K562 (cell line): Measurements from ENCODE around the gene ZFYVE26. TPM values are rescaled to one million over a fixed set of nuclear protein-coding genes. Genes with fewer than 3 reads are reported as not detected.
A peak's percentile ranks its signal among the peaks of the same experiment; 100 is the strongest.

Experiments
- ATAC-seq: fragments of 200-7000 bp; cut with Tn5 transposase; 3 replicates; pipeline ENCODE4 v1.9.1; 2020; ENCODE audit warnings: moderate library complexity
- BruUV-seq: library from RNA; stranded (reverse); fragments of 400-500 nt; replicated peaks from 2 replicates; lab custom pipeline; 2021; lab: Mats Ljungman, UMichigan
- CTCF ChIA-PET: fragments of 300-600 bp; formaldehyde crosslinking; extraction: SDS; loops from one replicate; lab custom pipeline; 2021; ENCODE audit warnings: low intra/inter-chr PET ratio; lab: Yijun Ruan, JAX
- POLR2A ChIA-PET: fragments of 300-600, 350-650 bp; sonication (Branson Sonifier 250); formaldehyde crosslinking; extraction: SDS; loops from one replicate; lab custom pipeline; 2021; ENCODE audit warnings: antibody characterized with exemption, inconsistent platforms; lab: Yijun Ruan, JAX
- DNase-seq, 4 experiments: peaks; one replicate each; pipeline versions ENCODE4 v3.0.0 to v3.0.0-alpha.2; 2011 to 2018; ENCODE audit warnings: low spot score in 3 of 4, mixed read lengths in 3 of 4; ENCODE audit errors: extremely low read depth in 1 of 4
- FAIRE-seq: peaks from 2 replicates; lab custom pipeline; 2011; peaks lifted over from hg19 to GRCh38; lab: Jason Lieb, UNC
- H2AFZ ChIP-seq: 2 replicates; pipeline ENCODE4 v1.6.0; 2011; ENCODE audit warnings: low read depth, low read length, control low read depth, inconsistent platforms
- H3K27ac ChIP-seq: fragments of 200-600 bp; 3 replicates; pipeline ENCODE4 v1.8.0; 2011; ENCODE audit warnings: low read depth, mild to moderate bottlenecking, control low read depth, inconsistent platforms, low read length, moderate library complexity, mixed read lengths; ENCODE audit errors: extremely low read depth
- H3K27me3 ChIP-seq, 2 experiments: fragments of 300-600 bp in 1 of 2; 2 replicates in 1 of 2; 3 replicates in 1 of 2; pipeline versions ENCODE4 v1.6.0 to v1.8.0; 2011; ENCODE audit warnings: inconsistent platforms in 2 of 2, low read length in 2 of 2, mild to moderate bottlenecking in 1 of 2, mixed read lengths in 1 of 2, moderate library complexity in 1 of 2; ENCODE audit not compliant: control insufficient read depth in 2 of 2, insufficient read depth in 2 of 2
- H3K36me3 ChIP-seq: fragments of 300-600 bp; 3 replicates; pipeline ENCODE4 v1.8.0; 2011; ENCODE audit warnings: mild to moderate bottlenecking, low read length, inconsistent platforms; ENCODE audit not compliant: control insufficient read depth, insufficient read depth
- H3K4me1 ChIP-seq, 2 experiments: fragments of 200-600 bp in 1 of 2; replicated peaks in 1 of 2; 2 replicates in 1 of 2; 3 replicates in 1 of 2; pipeline versions ENCODE4 v1.5.1 to v1.8.0; 2011; ENCODE audit warnings: inconsistent platforms in 2 of 2, low read length in 2 of 2, mild to moderate bottlenecking in 1 of 2, mixed read lengths in 1 of 2, moderate library complexity in 1 of 2; ENCODE audit not compliant: control insufficient read depth in 2 of 2, insufficient read depth in 2 of 2
- H3K4me2 ChIP-seq: 2 replicates; pipeline ENCODE4 v1.6.1; 2011; ENCODE audit warnings: low read length, control low read depth, inconsistent platforms, mixed read lengths; ENCODE audit not compliant: insufficient read depth
- H3K4me3 ChIP-seq: fragments of 200-600 bp; sonication (generic), shearing (Covaris generic); 2 replicates; pipeline ENCODE4 v1.5.1; 2016; ENCODE audit warnings: control low read depth, inconsistent platforms
- H3K79me2 ChIP-seq: fragments of 200-600 bp; 3 replicates; pipeline ENCODE4 v1.8.0; 2011; ENCODE audit warnings: low read length, inconsistent platforms; ENCODE audit not compliant: control insufficient read depth, insufficient read depth
- H3K9ac ChIP-seq, 2 experiments: 2 replicates each; pipeline versions ENCODE4 v1.6.0 to v1.6.1; 2011; ENCODE audit warnings: low read depth in 2 of 2, low read length in 2 of 2, control low read depth in 1 of 2, inconsistent platforms in 1 of 2, mild to moderate bottlenecking in 1 of 2, mixed read lengths in 1 of 2; ENCODE audit not compliant: insufficient read depth in 1 of 2
- H3K9me1 ChIP-seq: one replicate; pipeline ENCODE4 v1.6.0; 2011; ENCODE audit warnings: inconsistent platforms, mild to moderate bottlenecking, low read length, moderate library complexity; ENCODE audit not compliant: control insufficient read depth, insufficient read depth
- H3K9me3 ChIP-seq: replicated peaks from 2 replicates; pipeline ENCODE4 v1.5.1; 2011; ENCODE audit warnings: low read depth, low read length, inconsistent platforms; ENCODE audit not compliant: control insufficient read depth, insufficient read depth
- H4K20me1 ChIP-seq: replicated peaks from 2 replicates; pipeline ENCODE4 v1.6.1; 2011; ENCODE audit warnings: low read length, inconsistent platforms, mixed read lengths; ENCODE audit not compliant: control insufficient read depth, insufficient read depth
- CTCF ChIP-seq, 3 experiments: IDR thresholded peaks in 2 of 3; conservative IDR thresholded peaks in 1 of 3; 2 replicates each; pipeline ENCODE4 v1.5.1; 2011 to 2012; ENCODE audit warnings: low read length in 3 of 3, mild to moderate bottlenecking in 3 of 3, control low read depth in 2 of 3, improper control_type of control experiment in 1 of 3, inconsistent platforms in 1 of 3, low read depth in 1 of 3, mixed read lengths in 1 of 3, moderate library complexity in 1 of 3; ENCODE audit not compliant: insufficient read depth in 2 of 3
- NR2C1 ChIP-seq, 2 experiments: fragments of 450-650 bp; IDR thresholded peaks; 2 replicates each; pipeline ENCODE4 v1.6.1; 2017; ENCODE audit warnings: mild to moderate bottlenecking in 2 of 2, antibody characterized with exemption in 1 of 2, inconsistent platforms in 1 of 2, missing compliant biosample characterization in 1 of 2, missing genetic modification characterization in 1 of 2
- PML ChIP-seq: IDR thresholded peaks from 2 replicates; pipeline ENCODE4 v1.6.1; 2012; ENCODE audit warnings: low read length, inconsistent platforms
- TCF15 ChIP-seq: fragments of 250-450 bp; sonication (Bioruptor Pico); IDR thresholded peaks from 2 replicates; pipeline ENCODE4 v1.8.0; 2022; ENCODE audit warnings: moderate library complexity, mild to moderate bottlenecking, inconsistent platforms
- TEAD2 ChIP-seq: fragments of 450-650 bp; IDR thresholded peaks from 2 replicates; pipeline ENCODE4 v1.6.1; 2016; ENCODE audit warnings: missing genetic modification characterization, control low read depth, missing compliant biosample characterization
- THRA ChIP-seq: fragments of 450-650 bp; IDR thresholded peaks from 2 replicates; pipeline ENCODE4 v1.6.1; 2017; ENCODE audit warnings: mild to moderate bottlenecking, moderate library complexity
- ZFPM2 ChIP-seq: fragments of 250-450 bp; sonication (Bioruptor Pico); IDR thresholded peaks from 2 replicates; pipeline ENCODE4 v1.5.1; 2022; ENCODE audit warnings: mild to moderate bottlenecking
- ZFX ChIP-seq: sonication (generic); formaldehyde crosslinking; IDR thresholded peaks from 2 replicates; pipeline ENCODE4 v1.8.0; 2022; ENCODE audit warnings: mild to moderate bottlenecking, missing genetic modification reagents, moderate library complexity
- ZNF3 ChIP-seq: fragments of 250-450 bp; sonication (Bioruptor Pico); IDR thresholded peaks from 2 replicates; pipeline ENCODE4 v1.5.0; 2021; ENCODE audit warnings: mild to moderate bottlenecking, moderate library complexity
- ZNF561 ChIP-seq: fragments of 450-650 bp; formaldehyde crosslinking; conservative IDR thresholded peaks from 2 replicates; pipeline ENCODE4 v1.4.0; 2020; ENCODE audit warnings: mild to moderate bottlenecking, moderate library complexity
- ZNF589 ChIP-seq: fragments of 200-800 bp; sonication (Bioruptor generic); IDR thresholded peaks from 2 replicates; pipeline ENCODE4 v1.6.1; 2016; ENCODE audit warnings: low read depth, missing genetic modification characterization, missing compliant biosample characterization
- WGBS: fragments of 100-300 bp; shearing (Covaris generic); methylation state at CpG from one replicate; pipeline ENCODE4 v1.1.6; 2016; ENCODE audit warnings: low coverage, mixed read lengths; ENCODE audit not compliant: insufficient coverage; ENCODE audit errors: missing lambda C conversion rate; 5-methylcytosine and 5-hydroxymethylcytosine counted together
- in situ Hi-C: fragments of 300-500 bp; cut with MboI; formaldehyde crosslinking; loops from 4 replicates; pipeline ENCODE4 v1.15.0; 2018; ENCODE audit warnings: inconsistent platforms, mixed read lengths
- intact Hi-C: fragments of 100-400 bp; cut with micrococcal nuclease; formaldehyde crosslinking; loops from 2 replicates; pipeline ENCODE4 v1.14.2; 2022
- polyA plus RNA-seq, 8 experiments: library from polyadenylated mRNA; depleted of rRNA in 4 of 8; stranded (reverse) in 5 of 8; unstranded in 3 of 8; fragments of >200 nt; fragmentation: Nextera tagmentation in 2 of 8; fragmentation: Illumina TruSeq in 1 of 8; extraction: Ambion mirVana in 2 of 8; extraction: Trizol in 1 of 8; gene quantifications; 2 replicates each; pipeline versions ENCODE4 v1.2.1 to v1.2.3, GENCODE V29; 2011 to 2014; ENCODE audit warnings: inconsistent platforms in 1 of 8, missing spikeins in 1 of 8
- total RNA-seq, 7 experiments: library from RNA; depleted of rRNA in 6 of 7; stranded (reverse); fragments of >200 nt in 6 of 7; fragmentation: Illumina TruSeq in 2 of 7; extraction: Trizol in 2 of 7; gene quantifications; 2 replicates each; pipeline versions ENCODE4 v1.2.1 to v1.2.3, GENCODE V29; 2011 to 2021; ENCODE audit warnings: low replicate concordance in 1 of 7

Gene ZFYVE26
- total and polyA plus RNA-seq, 9 of the 15 experiments (the other 6 are each of a cell fraction or from before 2014, with no cell fraction given): 0.32 to 9.1 (median 5.9) TPM

GRCh38 chr14:67734675-67735074 lies 81.7 kb downstream of the ZFYVE26 start:
- in situ Hi-C loops: no loop called here
- H3K4me1 ChIP-seq: no peaks in the 10 kb centered on the region; a peak in 1 of 5 replicates
- H2AFZ ChIP-seq: peak overlapping the region; percentile 63; the same call in 1 of the 2 replicates
- no peaks in the 10 kb centered on the region for H3K9me3 ChIP-seq
- H3K27me3 ChIP-seq: no peaks in the 10 kb centered on the region
- intact Hi-C loops: no loop called here
- H3K4me2 ChIP-seq: no peak overlapping the region
- ChIA-PET CTCF (interaction anchor here (0.6 kb wide), 1 partner anchor 10 kb away, joined by 3 read pairs; no protein-coding TSS in a partner anchor), POLR2A (interaction anchor here (0.6 kb wide), 1 partner anchor 267 kb away, joined by 3 read pairs; no protein-coding TSS in a partner anchor)
- no peaks in the 10 kb centered on the region for H3K36me3 ChIP-seq
- FAIRE-seq (no peak), ATAC-seq (peak; percentile 50), DNase-seq (no peak)
- TF ChIP-seq CTCF (IDR thresholded peaks at IDR 0.05 in 2 of 3, conservative IDR thresholded peaks at IDR 0.05 in 1 of 3; ENCODE audit: insufficient read depth in 2 of 3, low read depth in 1 of 3, low read length in 3 of 3): 0 out of 6 replicates have a peak, but pooled peaks of 1 of the 3 experiments have one; percentile 3
- TF ChIP-seq NR2C1 (IDR thresholded peaks at IDR 0.05): no peak
- TF ChIP-seq NR2C1 (tag; IDR thresholded peaks at IDR 0.05): no peak
- no peak overlapping the region for H3K9ac ChIP-seq
- no peaks in the 10 kb centered on the region for H4K20me1 ChIP-seq
- 49% methylated on average over 3 of the region's 3 CpGs for WGBS
- no peaks in the 10 kb centered on the region for H3K9me1 ChIP-seq
- H3K27ac ChIP-seq: no peak overlapping the region
- BruUV-seq: no TSS peak
- H3K4me3 ChIP-seq: no peak overlapping the region
- H3K79me2 ChIP-seq: no peaks in the 10 kb centered on the region

GRCh38 chr14:67733616-67734015 lies 82.8 kb downstream of the ZFYVE26 start:
- H3K4me1 ChIP-seq: peaks cover 0 to 5% of the 10 kb centered on the region in 2 experiments; a peak in 3 of 5 replicates
- no peak overlapping the region for H3K27ac ChIP-seq
- H3K4me2 ChIP-seq: no peak overlapping the region
- FAIRE-seq (no peak), ATAC-seq (no peak), DNase-seq (no peak)
- CTCF ChIA-PET: no interaction called here
- H4K20me1 ChIP-seq: no peaks in the 10 kb centered on the region
- no peak overlapping the region for H2AFZ ChIP-seq
- no peaks in the 10 kb centered on the region for H3K79me2 ChIP-seq
- H3K9me1 ChIP-seq: no peaks in the 10 kb centered on the region
- BruUV-seq: no TSS peak
- peak overlapping the region in 1 of 2 experiments; percentile 17; a peak in 1 of 4 replicates for H3K9ac ChIP-seq
- WGBS: 20% methylated on average over 4 of the region's 4 CpGs
- no peak overlapping the region for H3K4me3 ChIP-seq
- POLR2A ChIA-PET: no interaction called here
- no peaks in the 10 kb centered on the region for H3K27me3 ChIP-seq
- no peaks in the 10 kb centered on the region for H3K9me3 ChIP-seq
- in situ Hi-C loops: no loop called here
- no peaks in the 10 kb centered on the region for H3K36me3 ChIP-seq
- intact Hi-C loops: no loop called here
- TF ChIP-seq ZFPM2 (CRISPR knock-in tag) (no peak), ZFX (no peak), ZNF3 (CRISPR knock-in tag) (no peak), THRA (no peak), PML (no peak), ZNF589 (CRISPR knock-in tag) (no peak), ZNF561 (no peak), TCF15 (no peak), TEAD2 (tag) (no peak)
